AG08396 (cell line): ENCODE measurements around the gene ORMDL2.
"Not testable (repeated sequence)": the region's sequence is repeated elsewhere in the genome, so short reads cannot be mapped to it uniquely, and the experiment has no call there.

ENCODE experiments used
- DNase-seq: peaks from one replicate; pipeline ENCODE4 v3.0.0; 2012; ENCODE audit warnings: low spot score, mixed read lengths

The ORMDL2 gene

DNA sequence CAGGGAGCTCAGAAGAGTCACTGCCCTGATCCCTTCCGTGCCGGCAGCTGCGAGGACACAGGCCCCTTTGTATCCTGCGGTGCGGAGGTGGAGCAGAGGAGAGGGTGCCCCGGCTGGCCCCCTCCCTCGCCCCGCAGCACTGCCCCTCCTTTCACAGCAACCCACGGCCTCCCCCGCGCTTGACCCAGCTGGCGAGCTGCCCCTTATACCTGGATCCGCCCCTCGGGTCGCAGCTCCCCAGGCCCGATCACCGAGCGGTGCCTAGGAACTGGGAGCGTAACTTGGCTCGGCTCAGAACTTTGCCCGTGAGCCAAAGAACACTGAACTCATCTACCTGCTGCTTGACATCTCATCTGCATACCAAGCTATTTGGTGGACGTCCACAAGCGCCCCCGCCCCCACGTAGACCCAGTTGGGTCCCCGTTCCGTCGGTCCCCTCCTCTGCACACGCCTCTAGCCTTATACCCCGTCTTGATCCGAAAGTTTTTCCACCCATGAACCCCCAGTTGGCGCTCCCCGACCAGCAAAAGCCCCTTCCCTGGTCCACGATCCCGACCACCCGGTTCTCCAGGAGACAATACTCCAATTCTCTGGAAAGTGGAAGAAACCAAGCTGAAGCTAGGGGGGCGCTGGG lies 12.2 kb downstream of the ORMDL2 start:
- peak; percentile 15 for DNase-seq

DNA sequence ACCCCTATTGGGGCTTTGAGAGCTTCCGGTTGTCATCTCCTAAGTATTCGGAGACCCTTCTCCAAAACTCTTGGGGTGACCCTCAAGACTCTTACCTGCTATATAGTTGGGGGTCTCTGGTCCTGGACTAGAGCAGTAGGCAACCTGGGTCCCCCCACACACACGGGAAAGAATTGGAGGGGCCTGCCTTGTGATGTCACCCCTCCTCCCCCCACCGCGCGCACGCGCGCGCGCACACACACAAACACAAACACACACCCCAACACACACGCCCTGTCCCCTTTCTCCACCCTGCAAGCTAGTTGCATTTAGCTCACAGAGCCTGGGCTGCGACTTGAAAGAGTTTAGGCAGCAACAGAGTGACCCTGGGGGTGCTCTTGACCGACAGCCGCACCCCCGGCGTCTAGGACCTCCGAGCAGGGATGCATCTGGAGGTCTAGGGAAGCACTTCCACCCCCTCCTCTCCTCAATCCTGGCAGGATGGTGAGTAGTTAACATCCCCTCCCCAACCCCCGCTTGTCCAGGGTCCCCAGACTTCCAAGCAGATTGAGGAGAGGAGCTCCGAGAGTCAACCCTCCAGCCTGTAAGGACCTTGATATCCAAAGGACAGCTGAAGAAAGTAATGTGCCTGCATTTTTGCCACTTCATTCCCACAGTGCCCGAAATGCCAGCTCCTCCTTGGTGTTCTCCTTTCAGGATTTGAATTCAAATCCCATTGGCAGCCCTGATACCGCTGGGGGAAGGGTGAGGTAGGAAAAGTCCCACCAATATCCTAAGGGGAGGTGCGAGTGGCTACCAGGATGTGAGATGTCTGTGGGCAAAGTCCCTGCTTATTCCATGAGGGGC lies 13.0 kb downstream of the ORMDL2 start:
- DNase-seq, result peak; percentile 70

DNA sequence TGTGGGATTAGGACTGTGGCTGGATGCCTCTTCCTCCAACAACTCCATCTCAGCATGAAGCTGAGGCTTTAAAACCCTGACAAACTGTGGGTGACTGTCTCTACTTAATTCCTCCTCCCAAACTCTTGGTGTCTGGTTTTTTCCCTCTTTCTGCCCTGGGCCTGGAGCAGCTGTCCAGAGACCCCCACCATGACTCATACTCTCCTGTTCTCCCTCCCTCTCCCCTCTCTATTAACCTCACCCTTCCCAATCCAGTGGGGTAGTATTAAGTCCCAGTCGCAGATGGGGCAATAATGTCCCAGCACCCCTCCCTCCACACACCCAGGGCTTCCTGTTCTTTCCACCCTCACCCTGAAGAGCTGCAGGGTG lies 13.6 kb downstream of the ORMDL2 start:
- no peak for DNase-seq

DNA sequence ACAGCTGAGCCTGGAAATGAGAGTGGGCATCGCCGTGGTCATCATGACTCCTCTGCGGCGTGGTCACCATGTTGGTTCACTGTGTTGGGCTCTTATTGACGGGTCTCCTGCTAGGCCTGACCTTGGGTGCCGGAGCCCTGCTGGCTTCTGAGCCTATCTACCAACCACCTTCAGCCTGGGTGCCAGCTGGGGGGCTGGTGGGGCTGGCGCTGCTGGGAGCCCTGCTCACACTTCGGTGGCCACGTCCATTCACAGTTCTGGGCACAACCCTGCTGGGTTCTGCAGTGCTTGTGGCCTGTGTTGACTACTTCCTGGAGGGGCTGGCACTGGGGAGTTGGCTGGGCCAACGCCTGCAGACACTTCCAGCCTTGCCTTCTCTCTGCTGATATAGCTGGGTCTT lies 15.2 kb downstream of the ORMDL2 start:
- DNase-seq, result no peak

DNA sequence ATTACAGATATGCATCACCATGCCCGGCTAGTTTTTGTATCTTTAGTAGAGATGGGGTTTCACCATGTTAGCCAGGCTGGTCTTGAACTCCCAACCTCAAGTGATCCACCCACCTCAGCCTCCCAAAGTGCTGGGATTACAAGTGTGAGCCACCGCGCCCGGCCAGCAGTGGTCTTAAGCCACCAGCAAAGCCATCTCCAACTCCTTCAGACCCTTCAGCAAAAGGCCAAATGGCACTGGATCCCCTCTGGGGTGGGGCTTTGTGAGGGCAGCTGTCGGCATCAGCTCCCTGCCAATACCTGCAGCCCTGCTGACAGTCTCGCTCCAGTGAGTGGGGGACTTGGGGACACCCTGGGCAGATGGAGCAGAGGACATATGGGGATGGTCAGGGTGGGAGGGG lies 16.6 kb downstream of the ORMDL2 start:
- DNase-seq, result not testable (repeated sequence)

DNA sequence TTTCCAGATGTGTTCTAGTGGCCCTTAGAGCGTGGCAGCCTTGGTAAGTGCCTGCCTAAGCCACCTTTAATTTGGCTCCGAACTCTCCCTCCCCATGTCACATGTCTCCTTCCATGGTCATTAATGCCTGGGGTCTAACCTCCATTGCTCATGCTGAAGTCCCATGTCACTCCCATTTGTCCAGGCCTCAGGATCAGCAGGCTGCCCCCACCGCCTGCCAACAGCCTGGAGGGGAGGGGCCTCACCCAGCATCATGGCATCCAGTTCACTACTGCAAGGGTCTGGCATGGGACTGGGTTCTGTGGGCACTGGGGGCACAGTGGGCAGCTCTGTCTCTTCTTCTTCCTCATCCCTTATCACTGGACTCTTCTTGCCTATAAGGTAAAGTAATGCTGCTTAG lies 20.5 kb downstream of the ORMDL2 start:
- no peak for DNase-seq

DNA sequence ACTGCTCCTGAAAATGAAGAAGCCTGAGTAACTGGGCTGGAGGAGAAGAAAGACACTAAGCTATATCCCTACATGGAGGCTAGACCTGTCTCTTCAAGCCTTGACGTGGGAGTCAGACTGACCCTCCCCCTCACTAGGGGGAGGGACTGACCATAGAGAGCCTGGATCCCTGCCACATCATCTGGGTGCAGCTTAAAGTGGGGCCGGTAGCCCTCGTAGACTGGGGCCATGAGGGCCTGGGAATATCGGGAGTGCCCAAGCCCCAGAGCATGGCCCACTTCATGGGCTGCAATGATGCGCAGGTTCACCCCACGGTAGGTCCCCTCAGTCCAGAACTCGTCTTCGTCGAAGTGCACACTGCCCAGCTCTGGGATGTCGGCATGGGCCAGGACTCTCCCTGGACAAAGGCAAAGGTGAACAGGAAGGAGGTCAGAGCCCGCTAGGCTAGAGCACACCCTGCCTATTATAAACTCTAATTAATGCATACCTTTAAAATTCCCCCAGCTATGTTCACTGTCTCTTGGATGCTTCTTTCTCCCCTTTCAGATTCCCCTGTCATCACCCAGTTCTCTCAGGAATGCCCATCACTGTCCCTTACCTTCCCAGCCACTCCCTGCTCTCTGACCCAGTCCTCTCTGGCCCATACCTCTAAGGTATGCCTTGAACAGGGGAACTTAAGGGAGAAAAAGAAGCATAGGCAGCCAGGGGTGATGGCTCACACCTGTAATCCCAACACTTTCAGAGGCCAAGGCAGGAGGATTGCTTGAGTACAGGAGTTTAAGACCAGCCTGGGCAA lies 21.7 kb downstream of the ORMDL2 start:
- DNase-seq, result no peak

DNA sequence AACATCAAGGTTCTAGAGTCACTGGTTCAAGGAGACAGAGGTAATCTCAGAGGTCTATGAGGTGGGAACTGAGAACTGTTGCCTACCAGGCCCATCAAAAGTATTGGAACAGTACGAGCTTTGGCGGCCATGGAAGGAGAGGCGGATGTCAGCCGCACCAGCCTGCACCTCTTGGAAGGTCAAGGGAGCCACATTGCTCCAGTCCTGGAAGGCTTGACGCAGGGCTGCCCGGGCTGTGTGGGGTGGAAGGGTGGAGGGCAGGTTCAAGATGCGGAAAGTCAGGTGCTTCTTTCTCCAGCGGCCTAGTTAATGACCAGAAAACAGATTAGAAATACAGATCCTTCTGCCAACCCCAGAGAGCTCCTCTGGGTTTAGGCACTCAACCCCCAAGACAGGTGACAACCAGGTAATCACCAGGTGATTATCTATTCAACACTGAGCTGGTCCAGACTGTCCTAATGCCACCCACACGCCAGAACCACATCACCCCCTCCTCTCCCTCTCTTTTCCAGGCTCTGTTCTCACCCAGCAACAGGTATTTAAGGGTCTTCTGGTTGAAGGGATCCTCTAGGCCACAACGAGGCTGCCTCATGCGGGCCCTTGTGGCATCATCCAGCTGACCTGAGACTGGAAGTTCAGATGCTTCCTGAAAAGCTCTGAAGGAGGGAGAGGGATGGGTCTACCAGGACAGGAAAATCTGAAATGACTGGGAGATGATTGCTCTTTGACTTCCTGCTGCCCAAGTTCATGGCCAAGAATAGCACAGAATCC lies 22.9 kb downstream of the ORMDL2 start:
- DNase-seq, result no peak

DNA sequence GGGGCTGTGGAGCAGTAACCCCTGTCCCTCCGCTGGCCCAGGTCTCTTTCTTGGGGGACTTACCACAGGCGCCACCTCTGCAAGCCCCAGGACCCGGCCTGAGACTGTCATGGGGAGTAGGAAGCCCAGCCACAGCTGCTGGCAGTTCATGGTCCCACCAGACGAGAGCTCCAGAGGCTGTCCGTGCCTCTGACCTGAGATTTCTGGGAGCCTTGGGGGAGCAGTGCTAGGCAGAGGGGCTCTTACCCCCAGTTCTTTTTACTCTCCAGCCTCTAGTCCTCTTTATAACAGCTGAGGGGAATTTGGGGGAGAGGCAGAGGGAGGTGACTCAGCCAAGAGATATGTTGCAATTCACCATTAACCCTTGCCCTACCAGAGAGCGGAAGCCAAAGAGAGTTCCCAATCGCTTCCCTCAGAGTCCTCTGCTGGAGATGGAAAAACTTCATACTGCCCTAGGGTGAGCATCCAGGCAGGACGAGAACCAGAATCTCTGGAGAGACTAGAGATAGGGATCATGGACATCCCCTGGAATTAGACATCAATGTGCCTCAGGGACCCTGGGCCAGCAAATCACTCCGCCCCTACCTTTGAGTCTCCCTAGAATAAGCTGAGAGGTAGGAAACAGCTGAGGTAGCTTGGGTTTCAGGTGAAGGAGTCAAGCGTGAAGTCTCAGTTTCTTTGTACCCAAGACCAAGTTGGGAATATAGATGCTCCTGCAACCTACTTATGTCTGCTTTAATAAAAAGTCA lies 25.0 kb downstream of the ORMDL2 start, which contains the start of gene MMP19:
TSS of gene MMP19 (minus strand) at position 256 of the 749 bp plus-strand sequence. CDS start at position 150, 106 bp downstream.
- DNase-seq, result peak; percentile 64

DNA sequence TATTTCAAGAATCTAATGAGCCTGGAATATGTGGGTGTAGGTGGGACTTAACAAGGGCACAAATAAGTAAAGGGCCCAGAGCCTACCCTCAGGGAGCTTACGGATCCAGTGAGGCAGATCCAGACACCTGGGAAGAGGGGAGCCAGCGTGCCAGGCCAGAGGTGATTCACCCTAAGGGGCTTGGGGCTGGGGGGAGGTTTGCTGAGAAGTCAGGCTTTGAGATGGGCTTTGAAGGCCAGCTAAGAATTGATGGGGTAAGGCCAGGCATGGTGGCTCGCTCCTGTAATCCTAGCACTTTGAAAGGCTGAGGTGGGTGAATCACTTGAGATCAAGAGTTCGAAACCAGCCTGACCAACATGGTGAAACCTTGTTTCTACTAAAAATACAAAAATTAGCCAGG lies 25.6 kb downstream of the ORMDL2 start:
- no peak for DNase-seq

DNA sequence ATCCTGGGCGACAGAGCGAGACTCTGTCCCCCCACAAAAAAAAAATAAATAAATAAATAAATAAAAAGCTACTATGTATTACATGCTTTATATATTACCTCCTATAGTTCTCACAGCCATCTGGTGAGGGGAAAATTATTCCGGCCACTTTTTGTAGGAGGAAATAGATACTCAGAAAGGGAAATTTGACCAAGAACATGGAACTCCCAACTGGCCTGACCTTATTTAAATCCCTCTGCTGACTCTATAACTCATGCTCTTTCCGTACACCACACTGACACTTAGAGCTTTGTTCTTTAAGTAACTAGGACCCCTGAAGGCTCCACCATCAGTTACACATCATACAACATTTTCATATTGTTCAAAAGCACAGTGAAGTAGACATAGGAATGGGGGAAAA lies 27.1 kb downstream of the ORMDL2 start:
- DNase-seq, result no peak

DNA sequence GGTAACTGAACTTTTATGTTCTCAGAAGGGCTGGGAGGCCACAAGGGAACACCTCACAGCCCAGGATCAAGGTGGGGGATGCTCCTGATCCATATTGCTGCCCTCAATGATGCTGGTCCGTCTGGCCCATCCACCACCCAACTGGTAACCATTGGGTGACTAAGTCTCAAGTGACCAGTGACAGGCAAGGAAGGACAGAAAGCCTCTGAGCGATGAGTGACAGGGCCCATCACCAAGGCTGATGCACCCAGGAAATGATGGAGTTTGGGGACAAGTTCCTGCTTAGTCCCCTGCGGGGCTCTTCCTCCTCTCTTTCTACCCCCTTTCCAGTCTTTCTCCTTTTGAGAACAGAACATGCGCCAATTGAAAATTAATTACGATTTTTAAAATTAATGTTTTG lies 27.5 kb downstream of the ORMDL2 start:
- no peak for DNase-seq

DNA sequence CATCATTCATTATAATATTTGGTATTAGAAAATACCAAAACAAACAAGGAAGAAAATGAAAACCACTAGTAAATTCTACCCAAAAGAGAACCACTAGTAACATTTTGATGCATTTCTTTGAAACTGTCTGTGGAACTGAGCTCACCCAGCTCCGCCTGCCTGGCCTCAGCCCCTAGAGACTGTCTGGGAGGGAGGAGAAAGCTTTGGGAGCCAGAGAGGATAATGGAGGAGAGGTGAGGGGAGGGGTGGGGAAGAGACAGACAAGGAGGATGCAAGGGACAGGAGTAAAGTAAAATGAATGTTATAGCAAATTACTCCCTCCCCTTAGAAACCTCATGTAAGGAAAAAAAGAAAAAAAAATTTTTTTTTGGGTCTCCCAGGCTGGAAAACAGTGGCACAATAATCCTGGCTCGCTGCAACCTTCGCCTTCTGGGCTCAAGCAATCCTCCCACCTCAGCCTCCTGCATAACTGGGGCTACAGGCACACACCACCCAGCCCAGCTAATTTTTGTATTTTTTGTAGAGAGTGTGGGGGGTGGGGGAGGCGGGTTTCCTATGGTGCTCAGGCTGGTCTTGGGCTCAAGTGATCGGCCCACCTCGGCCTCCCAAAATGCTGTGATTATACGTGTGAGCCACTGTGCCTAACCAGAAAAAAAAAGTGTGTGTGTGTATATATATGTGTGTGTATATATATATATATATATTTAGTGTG lies 28.1 kb downstream of the ORMDL2 start:
- no peak for DNase-seq

DNA sequence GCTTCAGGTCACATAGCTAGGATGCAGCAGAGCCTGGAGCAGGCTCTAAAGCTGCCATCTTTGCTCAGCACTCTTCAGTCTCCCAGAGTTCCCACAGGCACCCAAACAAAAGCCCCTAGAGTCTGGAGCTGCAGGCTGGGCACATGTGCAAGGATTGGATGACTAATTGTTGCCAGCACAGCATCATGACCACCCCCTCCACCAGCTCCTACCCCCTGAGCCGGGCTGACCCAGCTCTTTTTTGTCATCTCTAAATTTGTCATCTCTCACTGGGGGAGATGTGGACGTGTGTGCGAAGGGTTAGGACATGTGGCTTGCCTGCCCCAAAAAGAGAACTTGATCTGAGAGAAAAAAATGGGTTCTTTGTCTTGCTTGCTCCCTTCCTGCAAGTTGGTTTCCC lies 29.2 kb downstream of the ORMDL2 start:
- DNase-seq, result peak; percentile 51

DNA sequence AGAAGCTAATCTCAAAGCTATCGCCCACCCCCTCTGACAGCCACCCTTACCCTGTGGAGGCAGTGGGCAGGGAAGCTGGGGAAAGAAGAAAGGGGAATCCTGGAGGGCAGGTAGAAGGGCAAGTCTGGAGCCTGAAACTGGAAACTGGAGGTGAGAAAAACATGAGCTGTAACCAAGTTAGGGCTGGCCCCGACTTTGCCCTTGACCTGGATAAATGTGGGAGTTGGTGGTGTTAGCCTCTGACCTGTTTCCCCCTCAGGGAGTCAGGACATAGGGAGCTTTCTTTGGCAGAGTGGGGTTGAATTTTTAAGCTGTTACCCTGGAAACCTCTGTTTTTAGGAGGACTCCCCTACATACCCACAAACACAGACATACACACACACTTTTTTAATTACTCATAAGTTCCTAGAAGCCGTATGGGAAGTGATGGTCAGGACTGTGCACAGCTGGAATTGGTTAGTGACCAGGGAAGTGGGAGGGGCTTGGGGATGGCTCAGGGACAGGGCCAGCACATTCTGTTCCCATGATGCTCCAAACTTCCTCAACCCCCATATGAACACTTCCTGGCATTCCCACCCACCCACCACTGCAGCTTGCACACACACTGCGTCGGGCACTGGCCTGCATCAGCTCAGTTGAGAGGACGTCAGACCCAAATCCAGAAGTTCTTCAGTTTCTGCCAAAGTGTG lies 29.9 kb downstream of the ORMDL2 start:
- DNase-seq, result peak; percentile 90

DNA sequence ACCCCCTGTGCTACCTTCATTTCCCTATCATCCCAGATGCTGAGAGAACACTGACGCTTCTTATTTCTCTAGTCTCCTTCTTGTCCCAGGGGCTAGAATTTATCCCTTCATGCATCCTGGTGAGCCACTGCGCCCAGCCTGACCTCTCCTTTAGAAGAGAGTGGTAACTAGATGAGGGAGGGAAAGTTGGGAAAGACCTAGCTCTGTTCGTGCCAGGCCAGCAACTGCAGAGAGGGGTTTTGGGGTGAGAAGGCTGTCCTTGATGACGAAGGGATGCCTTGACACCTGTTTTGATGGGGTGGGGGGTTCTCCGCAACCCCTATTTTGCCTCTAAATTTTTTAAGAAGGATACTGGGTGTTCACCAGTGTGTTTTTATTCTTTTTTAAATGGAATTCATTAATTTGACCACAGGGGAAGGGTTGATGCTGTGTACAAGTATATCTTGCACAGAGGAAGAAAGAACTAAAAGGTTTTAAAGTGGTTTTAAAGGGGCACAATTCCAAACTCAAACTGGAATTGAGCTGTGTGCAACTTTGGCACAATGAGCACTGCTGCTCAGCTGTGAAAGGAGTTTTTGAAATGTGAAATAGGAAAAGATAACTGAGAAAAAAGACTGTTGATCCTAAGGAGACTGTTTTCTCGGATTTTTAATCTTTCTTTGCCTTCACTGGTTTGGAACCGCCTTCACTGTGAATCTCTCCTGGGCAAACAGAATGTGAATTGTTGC lies 31.9 kb downstream of the ORMDL2 start:
- DNase-seq, result no peak

DNA sequence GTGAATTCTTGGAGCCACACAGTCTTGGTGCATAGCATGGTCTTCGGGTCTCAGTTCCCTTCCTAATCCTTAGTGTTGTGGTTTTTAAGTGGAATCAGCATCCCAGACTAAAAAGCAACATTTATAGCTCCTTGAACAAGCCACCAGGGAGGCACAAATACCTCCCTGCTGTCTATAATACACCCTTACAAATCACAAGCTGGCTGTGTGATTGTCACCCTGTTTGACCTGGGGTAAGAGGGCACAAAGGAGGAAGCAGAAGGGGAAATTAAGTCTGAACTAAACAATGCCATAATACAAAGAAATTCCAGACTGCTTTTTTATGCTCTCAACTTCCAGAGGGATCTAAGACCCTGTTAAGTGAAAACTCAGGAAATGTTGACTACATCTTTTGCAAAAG lies 32.6 kb downstream of the ORMDL2 start:
- no peak for DNase-seq

DNA sequence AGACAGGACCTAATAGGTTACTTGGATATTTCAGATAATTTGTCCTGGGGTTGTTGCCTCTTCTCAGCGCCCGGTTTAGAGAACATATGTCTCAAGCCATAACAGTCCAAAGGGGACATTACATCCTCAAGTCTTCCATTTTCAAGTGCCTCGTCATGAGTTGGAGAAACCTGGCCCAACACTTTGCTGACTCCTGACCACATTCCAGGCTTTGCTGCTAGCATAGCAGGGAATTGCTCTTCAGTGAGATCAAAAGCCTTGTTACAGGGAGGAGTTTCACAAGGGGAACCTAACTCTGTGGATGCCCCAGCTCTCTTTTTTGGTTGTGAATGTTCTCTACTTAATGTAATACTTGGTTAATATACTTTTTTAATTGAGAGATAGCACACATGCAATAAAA lies 33.1 kb downstream of the ORMDL2 start:
- no peak for DNase-seq

DNA sequence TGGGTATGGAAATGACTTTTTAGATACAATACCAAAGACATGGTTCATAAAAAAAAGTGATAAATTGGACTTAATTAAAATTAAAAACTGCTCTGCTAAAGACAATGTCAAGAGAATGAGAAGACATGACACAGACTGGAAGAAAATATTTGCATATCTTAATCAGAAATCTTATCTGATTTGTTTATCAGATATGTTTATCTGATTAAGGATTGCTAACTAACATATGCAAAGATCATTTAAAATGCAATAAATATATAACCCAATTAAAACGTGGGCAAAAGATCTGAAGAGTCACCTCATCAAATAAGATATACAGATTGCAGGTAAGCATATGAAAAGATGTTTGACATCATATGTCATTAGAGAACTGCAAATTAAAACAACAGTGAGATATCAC lies 34.9 kb downstream of the ORMDL2 start:
- no peak for DNase-seq
